IMR-90 (cell line): Measurements from ENCODE around the gene CLOCK.

ENCODE experiments used
- CEBPB ChIP-seq: IDR thresholded peaks from 2 replicates; pipeline ENCODE4 v1.6.1; 2012; ENCODE audit warnings: low read depth, low read length, improper control_type of control experiment
- MAFK ChIP-seq: IDR thresholded peaks from 2 replicates; pipeline ENCODE4 v1.6.1; 2012; ENCODE audit warnings: low read depth, low read length, improper control_type of control experiment
- MAZ ChIP-seq: IDR thresholded peaks from 2 replicates; pipeline ENCODE4 v1.6.1; 2012; ENCODE audit warnings: low read depth, mild to moderate bottlenecking, low read length, improper control_type of control experiment, moderate library complexity, borderline replicate concordance
- NFE2L2 ChIP-seq: fragments of 150-350 bp; IDR thresholded peaks from 2 replicates; pipeline ENCODE4 v1.6.1; 2016; ENCODE audit warnings: low read depth, mild to moderate bottlenecking, low read length
- POLR2A ChIP-seq: IDR thresholded peaks from 2 replicates; pipeline ENCODE4 v1.6.1; 2012; ENCODE audit warnings: mild to moderate bottlenecking, low read depth, low read length
- RAD21 ChIP-seq: IDR thresholded peaks from 2 replicates; pipeline ENCODE4 v1.6.1; 2012; ENCODE audit warnings: low read length, improper control_type of control experiment
- RFX5 ChIP-seq: IDR thresholded peaks from 2 replicates; pipeline ENCODE4 v1.8.0; 2012; ENCODE audit warnings: low read depth, mild to moderate bottlenecking, low read length, moderate library complexity
- TF ChIP-seq, protein P1 (sequence below): conservative IDR thresholded peaks from 2 replicates; pipeline ENCODE4 v1.5.1; 2012; ENCODE audit warnings: mild to moderate bottlenecking, low read depth, low read length, improper control_type of control experiment

GRCh38 chr4:55398966-55399365, 147.7 kb downstream of the CLOCK start:
- TF ChIP-seq, protein P1, sequence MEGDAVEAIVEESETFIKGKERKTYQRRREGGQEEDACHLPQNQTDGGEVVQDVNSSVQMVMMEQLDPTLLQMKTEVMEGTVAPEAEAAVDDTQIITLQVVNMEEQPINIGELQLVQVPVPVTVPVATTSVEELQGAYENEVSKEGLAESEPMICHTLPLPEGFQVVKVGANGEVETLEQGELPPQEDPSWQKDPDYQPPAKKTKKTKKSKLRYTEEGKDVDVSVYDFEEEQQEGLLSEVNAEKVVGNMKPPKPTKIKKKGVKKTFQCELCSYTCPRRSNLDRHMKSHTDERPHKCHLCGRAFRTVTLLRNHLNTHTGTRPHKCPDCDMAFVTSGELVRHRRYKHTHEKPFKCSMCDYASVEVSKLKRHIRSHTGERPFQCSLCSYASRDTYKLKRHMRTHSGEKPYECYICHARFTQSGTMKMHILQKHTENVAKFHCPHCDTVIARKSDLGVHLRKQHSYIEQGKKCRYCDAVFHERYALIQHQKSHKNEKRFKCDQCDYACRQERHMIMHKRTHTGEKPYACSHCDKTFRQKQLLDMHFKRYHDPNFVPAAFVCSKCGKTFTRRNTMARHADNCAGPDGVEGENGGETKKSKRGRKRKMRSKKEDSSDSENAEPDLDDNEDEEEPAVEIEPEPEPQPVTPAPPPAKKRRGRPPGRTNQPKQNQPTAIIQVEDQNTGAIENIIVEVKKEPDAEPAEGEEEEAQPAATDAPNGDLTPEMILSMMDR = no peak
- no peak for TF ChIP-seq NFE2L2
- no peak for TF ChIP-seq CEBPB
- TF ChIP-seq RAD21 = no peak
- TF ChIP-seq POLR2A = no peak
- no peak for TF ChIP-seq MAZ
- TF ChIP-seq RFX5 = no peak
- TF ChIP-seq MAFK = no peak
